HG02840 (cell line): ENCODE measurements around the gene PLEKHN1.
"Not testable (repeated sequence)": the region's sequence is repeated elsewhere in the genome, so short reads cannot be mapped to it uniquely, and the experiment has no call there.

Experiments used
- ATAC-seq: cut with Tn5 transposase; IDR thresholded peaks from one replicate; pipeline ENCODE4 v1.9.1; 2021; ENCODE audit warnings: mild to moderate bottlenecking, moderate library complexity, moderate number of reproducible peaks; ENCODE audit not compliant: unreplicated experiment, low FRiP score

Gene PLEKHN1

GRCh38 chr1:941588-942383 lies 24.5 kb upstream of the PLEKHN1 start:
- ATAC-seq = no peak

- ATAC-seq = no peak
Measured at GRCh38 chr1:942411-942821, 23.9 kb upstream of the PLEKHN1 start.

GRCh38 chr1:942864-943533 lies 23.3 kb upstream of the PLEKHN1 start:
- no peak for ATAC-seq

- no peak for ATAC-seq
Measured at GRCh38 chr1:943545-944340, 22.5 kb upstream of the PLEKHN1 start.

GRCh38 chr1:944341-945325 lies 21.6 kb upstream of the PLEKHN1 start:
- no peak for ATAC-seq

- ATAC-seq = no peak
Measured at GRCh38 chr1:945688-946556, 20.4 kb upstream of the PLEKHN1 start.

- ATAC-seq = not testable (repeated sequence)
Measured at GRCh38 chr1:946811-947210, 19.5 kb upstream of the PLEKHN1 start.

GRCh38 chr1:947958-948357 lies 18.3 kb upstream of the PLEKHN1 start:
- no peak for ATAC-seq

GRCh38 chr1:950268-950667 lies 16.0 kb upstream of the PLEKHN1 start:
- no peak for ATAC-seq

GRCh38 chr1:950881-951280 lies 15.4 kb upstream of the PLEKHN1 start:
- no peak for ATAC-seq

- ATAC-seq = no peak
Measured at GRCh38 chr1:951364-951763, 14.9 kb upstream of the PLEKHN1 start.

- ATAC-seq = no peak
Measured at GRCh38 chr1:952201-952600, 14.1 kb upstream of the PLEKHN1 start.

- no peak for ATAC-seq
Measured at GRCh38 chr1:952603-953002, 13.7 kb upstream of the PLEKHN1 start.

GRCh38 chr1:953524-954320 lies 12.6 kb upstream of the PLEKHN1 start:
- ATAC-seq = no peak

- no peak for ATAC-seq
Measured at GRCh38 chr1:954927-955326, 11.4 kb upstream of the PLEKHN1 start.

- ATAC-seq = no peak
Measured at GRCh38 chr1:955474-955873, 10.8 kb upstream of the PLEKHN1 start.

GRCh38 chr1:956636-957035 lies 9.6 kb upstream of the PLEKHN1 start:
- ATAC-seq = no peak
